Measurements from ENCODE around the gene CBX5.
"Not testable (repeated sequence)": the region's sequence is repeated elsewhere in the genome, so short reads cannot be mapped to it uniquely, and the experiment has no call there.

Gene CBX5

GRCh38 chr12:54197010-54197409, 82.9 kb downstream of the CBX5 start:
- ATAC-seq (no peak), DNase-seq (no peak)

GRCh38 chr12:54196396-54196795, 83.5 kb downstream of the CBX5 start:
- peak; percentile 11 for ATAC-seq

GRCh38 chr12:54195737-54196347, 84.1 kb downstream of the CBX5 start:
- DNase-seq (no peak), ATAC-seq (no peak)

More at GRCh38 chr12:54196396-54196795, 83.5 kb downstream of the CBX5 start:
- DNase-seq, result no peak

DNA sequence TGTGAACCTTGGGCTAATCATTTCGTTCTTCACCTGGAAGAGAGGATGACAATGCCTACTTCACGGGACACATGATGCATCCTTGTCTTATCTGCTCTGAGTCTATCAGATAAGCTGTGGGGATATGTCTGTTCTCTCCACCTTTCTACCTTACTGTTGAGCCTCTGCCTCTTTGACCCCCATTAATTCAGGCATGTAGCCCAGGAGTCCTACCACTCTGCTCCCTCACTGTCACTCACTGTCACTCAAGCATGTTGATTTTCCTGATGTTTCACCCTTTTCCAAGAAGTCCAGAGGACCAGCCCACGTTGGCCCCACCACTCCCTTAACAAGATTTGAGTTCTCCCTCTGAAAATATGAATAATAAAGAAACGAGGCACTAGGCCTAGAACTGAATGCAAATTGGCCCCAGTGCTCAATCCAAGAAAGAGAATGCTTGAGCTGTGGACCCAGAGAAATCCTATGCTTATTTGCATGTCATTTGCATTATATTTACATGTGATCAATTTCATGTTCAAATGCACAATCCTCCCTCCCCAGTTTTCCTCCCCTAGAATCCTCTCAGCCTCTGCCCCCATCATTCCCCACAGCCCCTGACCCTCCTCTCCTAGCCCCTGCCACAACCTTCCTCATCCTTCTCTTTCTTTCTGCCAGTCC, 84.7 kb downstream of the CBX5 start:
- DNase-seq (no peak), ATAC-seq (no peak)

- not testable (repeated sequence) for ATAC-seq, DNase-seq
Observed at GRCh38 chr12:54194611-54195010, 85.3 kb downstream of the CBX5 start.

DNA sequence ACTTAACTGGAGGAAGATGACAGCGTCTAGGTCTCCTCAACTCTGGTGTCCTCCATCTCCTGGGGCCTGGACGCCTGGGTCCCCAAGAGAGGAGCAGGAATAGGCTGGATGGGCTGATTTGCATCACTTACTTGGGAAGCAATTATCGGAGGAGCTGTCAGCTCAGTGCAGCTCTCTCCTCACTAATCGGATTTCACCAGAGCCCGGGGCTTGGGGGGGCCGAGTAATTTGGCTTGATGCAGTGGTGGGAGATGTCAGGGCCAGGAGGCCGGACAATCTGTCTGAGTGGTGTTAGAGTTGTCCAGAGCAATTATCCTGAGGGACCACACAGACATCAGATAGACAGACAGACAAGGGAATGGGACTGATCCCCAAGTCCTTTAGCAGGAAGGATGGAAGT, 86.5 kb downstream of the CBX5 start:
- ATAC-seq (no peak), DNase-seq (no peak)

GRCh38 chr12:54191550-54192022, 88.3 kb downstream of the CBX5 start:
- ATAC-seq (peak; percentile 63), DNase-seq (peak; percentile 77)

DNA sequence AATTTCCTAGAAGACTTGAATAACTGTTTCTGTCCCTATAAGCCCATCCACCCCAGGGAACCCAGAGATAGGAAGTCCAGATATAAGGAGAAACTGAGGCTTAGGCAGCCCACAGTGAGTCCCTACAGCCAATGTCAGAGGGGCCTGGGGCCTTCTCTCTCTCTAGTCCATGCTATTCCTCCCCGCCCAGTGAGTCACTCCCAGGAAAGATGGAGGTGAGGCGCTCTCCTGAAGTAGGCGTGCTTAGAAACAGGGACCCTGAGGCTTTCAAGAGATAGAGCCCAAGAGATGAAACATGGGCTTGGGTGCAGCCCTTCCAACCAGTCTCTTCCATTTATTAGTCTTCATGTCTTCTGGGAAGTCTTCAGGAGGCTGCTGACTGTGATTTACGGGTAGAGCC, 88.8 kb downstream of the CBX5 start:
- no peak for DNase-seq
- ATAC-seq, result no peak

- peak; percentile 12 for DNase-seq
- no peak for ATAC-seq
Observed at GRCh38 chr12:54189198-54189539, 90.8 kb downstream of the CBX5 start.

DNA sequence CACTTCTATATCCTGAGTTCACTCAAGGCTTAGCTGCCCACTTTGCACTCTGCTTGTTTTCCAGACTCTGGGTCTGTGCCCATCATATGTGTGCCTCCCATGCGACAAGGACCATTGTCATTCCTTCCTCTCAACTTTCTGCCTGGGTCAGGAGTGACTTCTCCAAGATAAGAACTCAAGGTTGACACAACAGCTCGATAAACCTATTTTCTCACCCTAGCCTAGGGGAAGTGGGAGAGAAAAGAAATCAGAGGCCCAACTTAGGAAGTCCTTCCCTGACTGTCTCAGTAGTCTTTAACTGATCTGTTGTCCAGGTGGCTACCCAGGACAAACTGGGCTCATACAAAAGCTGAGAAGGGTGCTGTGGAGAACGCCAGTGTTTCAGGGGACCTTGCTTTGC, 92.8 kb downstream of the CBX5 start:
- DNase-seq (no peak), ATAC-seq (no peak)

- ATAC-seq (no peak), DNase-seq (no peak)
Observed at GRCh38 chr12:54185919-54186318, 94.0 kb downstream of the CBX5 start.

DNA sequence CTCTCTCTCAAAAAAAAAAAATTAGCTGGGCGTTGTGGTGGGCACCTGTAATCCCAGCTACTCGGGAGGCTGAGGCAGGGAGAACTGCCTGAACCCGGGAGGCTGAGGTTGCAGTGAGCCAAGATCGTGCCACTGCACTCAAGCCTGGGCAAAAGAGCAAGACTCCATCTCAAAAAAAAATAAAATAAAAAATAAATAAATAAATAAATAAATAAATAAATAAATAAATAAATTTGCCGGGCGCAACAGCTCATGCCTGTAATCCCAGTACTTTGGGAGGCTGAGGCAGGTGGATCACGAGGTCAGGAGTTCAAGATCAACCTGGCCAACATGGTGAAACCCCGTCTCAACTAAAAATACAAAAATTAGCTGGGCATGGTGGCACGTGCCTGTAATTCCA, 94.6 kb downstream of the CBX5 start:
- DNase-seq, ATAC-seq: not testable (repeated sequence)

DNA sequence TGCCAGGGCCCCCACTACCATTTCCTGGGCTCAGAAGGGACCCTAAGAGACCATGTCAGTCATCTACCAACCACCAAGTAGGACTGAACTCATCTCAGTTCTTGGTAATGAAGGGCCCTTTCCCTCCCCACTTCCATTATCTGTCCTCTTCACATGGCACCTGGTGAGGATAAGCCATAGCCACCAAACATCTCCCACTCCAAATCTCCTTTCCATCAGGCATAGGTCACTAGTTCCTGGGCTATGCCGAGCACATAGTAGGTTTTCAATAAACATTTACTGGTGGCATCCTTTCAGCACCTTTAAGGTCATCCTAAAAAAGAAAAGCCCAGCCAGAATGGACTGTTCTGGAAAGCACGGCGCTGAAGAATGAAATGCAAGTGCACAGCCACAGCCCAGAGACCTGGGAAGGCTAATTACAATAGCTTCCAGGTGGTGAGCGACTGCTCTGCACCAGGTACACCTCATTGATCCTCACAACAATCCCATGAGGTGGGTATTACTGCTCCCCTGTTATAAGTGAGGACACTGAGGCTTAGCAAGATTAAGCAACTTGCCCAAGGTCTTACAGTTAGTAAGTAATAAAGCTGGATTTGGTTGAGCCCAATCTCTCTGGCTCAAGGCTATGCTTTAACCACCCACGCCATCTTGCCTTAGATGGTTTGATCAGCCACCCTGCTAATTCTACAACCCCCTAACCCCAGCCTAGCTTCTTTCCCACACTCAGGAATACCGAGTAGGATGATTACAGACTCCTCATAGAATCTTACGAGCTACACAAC, 95.7 kb downstream of the CBX5 start:
- ATAC-seq (no peak), DNase-seq (no peak)

DNA sequence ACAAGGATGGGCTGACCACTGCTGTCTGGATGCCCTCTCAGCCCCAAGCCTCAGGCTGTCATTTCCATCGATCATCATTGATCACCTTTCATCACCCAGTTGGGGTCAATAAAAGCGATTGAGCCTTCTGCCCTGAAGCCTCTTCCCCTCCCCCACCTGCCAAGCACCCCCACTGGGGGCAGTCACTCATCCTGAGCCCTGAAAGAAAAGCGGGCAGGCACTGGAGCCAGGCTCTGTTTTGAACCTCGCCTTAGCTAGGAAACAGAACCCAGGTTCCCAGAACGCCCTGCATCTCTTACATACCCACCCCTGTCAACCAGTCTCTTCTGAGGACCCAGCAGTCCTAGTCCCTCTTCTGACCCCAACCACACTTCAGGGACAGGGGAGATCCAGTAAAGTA, 96.9 kb downstream of the CBX5 start:
- DNase-seq, result no peak
- ATAC-seq, result no peak

GRCh38 chr12:54182086-54182485, 97.8 kb downstream of the CBX5 start:
- ATAC-seq, result no peak
- no peak for DNase-seq
